T-helper 1 cell treated with Interleukin-12 subunit alpha and Interleukin-12 subunit beta and Interleukin-4 antibody, amounts not matched to agents 30 μg/mL and 1 μg/mL, for 36 hours (primary cell): ENCODE measurements around the gene SLC25A10.

Source experiments
- H3K27ac Mint-ChIP-seq: one replicate; pipeline ENCODE4 v1.8.0; 2021; ENCODE audit warnings: mild to moderate bottlenecking, mixed read lengths
- H3K27me3 Mint-ChIP-seq: one replicate; pipeline ENCODE4 v1.8.0; 2021; ENCODE audit warnings: low read depth, mixed read lengths
- H3K36me3 Mint-ChIP-seq: one replicate; pipeline ENCODE4 v1.8.0; 2021; ENCODE audit warnings: low read depth, mixed read lengths
- H3K4me1 Mint-ChIP-seq: one replicate; pipeline ENCODE4 v1.8.0; 2021; ENCODE audit warnings: low read depth, mixed read lengths
- H3K4me3 Mint-ChIP-seq: one replicate; pipeline ENCODE4 v1.8.0; 2021; ENCODE audit warnings: mild to moderate bottlenecking, moderate library complexity, mixed read lengths
- H3K9me3 Mint-ChIP-seq: one replicate; pipeline ENCODE4 v1.8.0; 2021; ENCODE audit warnings: mixed read lengths

The SLC25A10 gene

DNA sequence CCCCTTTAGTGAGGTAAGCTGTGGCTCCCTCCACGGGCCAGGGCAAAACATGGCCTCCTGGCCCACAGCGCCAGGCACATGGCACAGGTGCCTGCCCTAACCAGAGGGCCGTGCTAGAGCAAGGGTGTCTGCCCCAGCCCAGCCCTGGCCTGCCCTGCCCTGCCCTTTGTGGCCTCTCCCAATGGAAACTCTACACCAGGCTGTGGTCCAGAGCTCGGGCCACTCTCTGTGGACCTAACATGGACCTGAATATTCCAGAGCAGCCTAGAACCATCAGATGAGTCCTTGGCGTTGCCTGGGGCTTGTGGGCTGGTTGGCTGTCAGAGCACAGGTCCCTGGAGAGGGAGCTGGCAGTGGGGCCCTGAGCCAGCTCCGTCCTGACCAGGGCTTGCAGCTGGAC lies 16.9 kb upstream of the SLC25A10 start:
- Mint-ChIP-seq H3K27ac (no peak overlapping the region), H3K9me3 (no peaks in the 10 kb centered on the region), H3K27me3 (no peaks in the 10 kb centered on the region), H3K4me1 (no peaks in the 10 kb centered on the region), H3K4me3 (no peak overlapping the region), H3K36me3 (peaks cover 15% of the 10 kb centered on the region)

DNA sequence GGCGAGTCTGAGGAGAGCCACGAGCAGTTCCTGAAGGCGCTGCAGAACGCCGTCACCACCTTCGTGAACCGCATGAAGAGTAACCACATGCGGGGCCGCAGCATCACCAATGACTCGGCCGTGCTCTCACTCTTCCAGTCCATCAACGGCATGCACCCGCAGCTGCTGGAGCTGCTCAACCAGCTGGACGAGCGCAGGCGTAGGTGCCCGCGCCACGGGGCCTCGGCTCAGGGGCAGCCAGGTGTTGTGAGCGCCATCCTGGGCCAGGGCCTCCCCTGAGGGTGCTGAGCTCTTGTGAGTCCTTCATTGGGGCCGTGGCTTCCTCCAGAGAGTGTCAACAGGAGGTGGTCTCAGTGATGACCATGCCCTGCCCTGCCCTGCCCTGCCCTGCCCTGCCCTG lies 16.3 kb upstream of the SLC25A10 start:
- peaks cover 17% of the 10 kb centered on the region for H3K36me3 Mint-ChIP-seq
- no peak overlapping the region for H3K4me3 Mint-ChIP-seq
- H3K4me1 Mint-ChIP-seq: peaks cover under 1% of the 10 kb centered on the region
- H3K27me3 Mint-ChIP-seq: no peaks in the 10 kb centered on the region
- H3K9me3 Mint-ChIP-seq: no peaks in the 10 kb centered on the region
- H3K27ac Mint-ChIP-seq: no peak overlapping the region

DNA sequence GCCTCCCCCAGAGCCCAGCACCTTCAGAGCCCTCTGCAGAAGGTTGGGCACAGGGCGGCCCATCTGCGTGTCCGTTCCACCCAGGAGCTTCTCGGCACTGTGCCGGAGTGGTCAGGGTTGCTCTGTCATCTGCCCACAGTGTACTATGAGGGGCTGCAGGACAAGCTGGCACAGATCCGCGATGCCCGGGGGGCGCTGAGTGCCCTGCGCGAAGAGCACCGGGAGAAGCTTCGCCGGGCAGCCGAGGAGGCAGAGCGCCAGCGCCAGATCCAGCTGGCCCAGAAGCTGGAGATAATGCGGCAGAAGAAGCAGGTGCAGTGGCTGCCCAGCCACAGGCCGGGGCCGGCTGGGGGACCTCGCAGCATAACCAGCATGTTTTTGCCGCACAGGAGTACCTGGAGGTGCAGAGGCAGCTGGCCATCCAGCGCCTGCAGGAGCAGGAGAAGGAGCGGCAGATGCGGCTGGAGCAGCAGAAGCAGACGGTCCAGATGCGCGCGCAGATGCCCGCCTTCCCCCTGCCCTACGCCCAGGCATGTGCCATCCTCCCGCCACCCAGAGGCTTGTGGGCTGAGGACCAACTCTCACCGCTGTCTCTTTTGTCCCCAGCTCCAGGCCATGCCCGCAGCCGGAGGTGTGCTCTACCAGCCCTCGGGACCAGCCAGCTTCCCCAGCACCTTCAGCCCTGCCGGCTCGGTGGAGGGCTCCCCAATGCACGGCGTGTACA lies 15.7 kb upstream of the SLC25A10 start:
- peaks cover 4% of the 10 kb centered on the region for H3K4me1 Mint-ChIP-seq
- H3K9me3 Mint-ChIP-seq: no peaks in the 10 kb centered on the region
- no peak overlapping the region for H3K27ac Mint-ChIP-seq
- peaks cover 19% of the 10 kb centered on the region for H3K36me3 Mint-ChIP-seq
- H3K27me3 Mint-ChIP-seq: no peaks in the 10 kb centered on the region
- no peak overlapping the region for H3K4me3 Mint-ChIP-seq

DNA sequence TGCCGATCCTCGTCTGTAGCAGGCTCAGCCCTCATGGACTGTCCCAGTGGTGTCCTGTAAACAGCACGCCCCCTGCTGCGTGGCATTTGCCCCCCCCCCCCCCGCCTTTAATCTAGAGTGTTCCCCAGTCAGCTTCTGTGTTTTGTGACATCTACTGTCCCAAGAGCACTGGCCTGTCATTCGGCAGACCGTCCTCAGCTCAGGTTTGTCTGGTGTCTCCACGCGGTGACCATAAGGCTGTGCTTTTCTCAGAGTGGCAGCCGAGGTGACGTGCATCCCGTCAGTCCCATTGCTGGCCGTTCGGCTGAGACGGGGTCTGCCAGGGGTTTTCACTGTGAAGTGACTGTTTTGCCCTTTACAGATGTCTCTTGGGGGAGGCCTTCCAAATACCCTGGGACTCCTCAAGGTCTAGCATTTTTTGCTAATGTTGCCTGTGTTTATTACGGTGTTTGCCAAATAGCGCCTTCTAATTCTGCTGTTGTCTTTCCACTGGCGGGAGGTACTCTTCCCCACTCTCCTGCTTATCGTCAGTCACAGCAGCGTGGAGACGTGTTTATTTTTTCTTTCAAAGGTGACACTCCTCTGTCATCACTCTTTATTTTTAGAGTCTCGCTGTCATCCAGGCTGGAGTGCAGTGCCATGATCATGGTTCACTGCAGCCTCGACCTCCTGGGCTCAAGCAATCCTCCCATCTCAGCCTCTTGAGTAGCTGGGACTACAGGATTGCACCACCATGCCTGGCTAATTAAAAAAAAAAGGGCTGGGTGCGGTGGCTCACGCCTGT lies 14.6 kb upstream of the SLC25A10 start:
- Mint-ChIP-seq H3K9me3 (no peaks in the 10 kb centered on the region), H3K27ac (no peak overlapping the region), H3K27me3 (no peaks in the 10 kb centered on the region), H3K4me3 (no peak overlapping the region), H3K4me1 (peaks cover 7% of the 10 kb centered on the region), H3K36me3 (peaks cover 20% of the 10 kb centered on the region)

DNA sequence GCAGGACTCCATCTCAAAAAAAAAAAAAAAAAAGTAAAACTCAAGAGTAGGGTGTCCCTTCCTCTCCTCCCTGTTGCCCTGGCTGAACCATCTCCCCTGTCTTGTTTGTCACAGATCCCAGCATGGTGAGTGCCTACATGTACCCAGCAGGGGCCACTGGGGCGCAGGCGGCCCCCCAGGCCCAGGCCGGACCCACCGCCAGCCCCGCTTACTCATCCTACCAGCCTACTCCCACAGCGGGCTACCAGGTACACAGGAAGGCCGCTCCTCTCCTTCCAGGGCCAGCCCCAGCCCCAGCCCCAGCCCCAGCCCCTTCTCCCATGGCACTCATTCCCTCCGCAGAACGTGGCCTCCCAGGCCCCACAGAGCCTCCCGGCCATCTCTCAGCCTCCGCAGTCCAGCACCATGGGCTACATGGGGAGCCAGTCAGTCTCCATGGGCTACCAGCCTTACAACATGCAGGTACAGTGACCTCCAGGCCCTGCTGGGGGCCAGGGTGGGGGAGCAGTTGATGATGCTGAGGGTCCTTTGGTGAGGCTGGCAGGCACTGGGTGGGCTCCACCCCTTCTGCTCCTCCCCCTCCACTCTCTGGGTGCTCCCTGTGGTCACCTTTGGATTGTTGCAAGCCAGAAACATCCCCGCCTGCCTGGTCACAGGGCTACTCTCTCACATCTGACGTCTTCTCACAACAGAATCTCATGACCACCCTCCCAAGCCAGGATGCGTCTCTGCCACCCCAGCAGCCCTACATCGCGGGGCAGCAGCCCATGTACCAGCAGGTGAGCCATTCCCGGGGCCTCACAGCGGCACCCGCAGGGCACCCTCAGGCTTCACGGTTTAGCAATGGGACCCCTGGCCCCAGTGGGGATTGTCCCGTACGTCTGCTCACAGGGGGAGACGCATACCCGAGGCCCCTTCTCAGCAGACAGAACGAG lies 11.5 kb upstream of the SLC25A10 start:
- peaks cover 32% of the 10 kb centered on the region for H3K36me3 Mint-ChIP-seq
- peaks cover 12% of the 10 kb centered on the region for H3K4me1 Mint-ChIP-seq

DNA sequence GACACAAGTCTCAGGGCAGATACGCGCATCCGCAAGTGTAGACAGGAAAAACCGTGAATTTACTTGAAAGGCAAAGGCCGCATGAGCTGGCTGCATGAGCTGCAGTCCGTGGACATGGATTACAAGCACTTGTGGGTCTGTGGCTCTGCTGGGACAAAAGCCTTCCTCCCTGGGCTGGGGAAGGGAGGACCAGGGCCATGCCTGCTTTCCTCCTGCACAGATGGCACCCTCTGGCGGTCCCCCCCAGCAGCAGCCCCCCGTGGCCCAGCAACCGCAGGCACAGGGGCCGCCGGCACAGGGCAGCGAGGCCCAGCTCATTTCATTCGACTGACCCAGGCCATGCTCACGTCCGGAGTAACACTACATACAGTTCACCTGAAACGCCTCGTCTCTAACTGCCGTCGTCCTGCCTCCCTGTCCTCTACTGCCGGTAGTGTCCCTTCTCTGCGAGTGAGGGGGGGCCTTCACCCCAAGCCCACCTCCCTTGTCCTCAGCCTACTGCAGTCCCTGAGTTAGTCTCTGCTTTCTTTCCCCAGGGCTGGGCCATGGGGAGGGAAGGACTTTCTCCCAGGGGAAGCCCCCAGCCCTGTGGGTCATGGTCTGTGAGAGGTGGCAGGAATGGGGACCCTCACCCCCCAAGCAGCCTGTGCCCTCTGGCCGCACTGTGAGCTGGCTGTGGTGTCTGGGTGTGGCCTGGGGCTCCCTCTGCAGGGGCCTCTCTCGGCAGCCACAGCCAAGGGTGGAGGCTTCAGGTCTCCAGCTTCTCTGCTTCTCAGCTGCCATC lies 10.6 kb upstream of the SLC25A10 start:
- H3K4me3 Mint-ChIP-seq: peak overlapping the region; percentile 90
- H3K9me3 Mint-ChIP-seq: no peaks in the 10 kb centered on the region
- peaks cover 39% of the 10 kb centered on the region for H3K36me3 Mint-ChIP-seq

More for the DNA sequence above, 11.5 kb upstream of the SLC25A10 start:
- H3K4me3 Mint-ChIP-seq: peak overlapping the region; percentile 90
- H3K9me3 Mint-ChIP-seq: no peaks in the 10 kb centered on the region
- no peaks in the 10 kb centered on the region for H3K27me3 Mint-ChIP-seq
- no peak overlapping the region for H3K27ac Mint-ChIP-seq

DNA sequence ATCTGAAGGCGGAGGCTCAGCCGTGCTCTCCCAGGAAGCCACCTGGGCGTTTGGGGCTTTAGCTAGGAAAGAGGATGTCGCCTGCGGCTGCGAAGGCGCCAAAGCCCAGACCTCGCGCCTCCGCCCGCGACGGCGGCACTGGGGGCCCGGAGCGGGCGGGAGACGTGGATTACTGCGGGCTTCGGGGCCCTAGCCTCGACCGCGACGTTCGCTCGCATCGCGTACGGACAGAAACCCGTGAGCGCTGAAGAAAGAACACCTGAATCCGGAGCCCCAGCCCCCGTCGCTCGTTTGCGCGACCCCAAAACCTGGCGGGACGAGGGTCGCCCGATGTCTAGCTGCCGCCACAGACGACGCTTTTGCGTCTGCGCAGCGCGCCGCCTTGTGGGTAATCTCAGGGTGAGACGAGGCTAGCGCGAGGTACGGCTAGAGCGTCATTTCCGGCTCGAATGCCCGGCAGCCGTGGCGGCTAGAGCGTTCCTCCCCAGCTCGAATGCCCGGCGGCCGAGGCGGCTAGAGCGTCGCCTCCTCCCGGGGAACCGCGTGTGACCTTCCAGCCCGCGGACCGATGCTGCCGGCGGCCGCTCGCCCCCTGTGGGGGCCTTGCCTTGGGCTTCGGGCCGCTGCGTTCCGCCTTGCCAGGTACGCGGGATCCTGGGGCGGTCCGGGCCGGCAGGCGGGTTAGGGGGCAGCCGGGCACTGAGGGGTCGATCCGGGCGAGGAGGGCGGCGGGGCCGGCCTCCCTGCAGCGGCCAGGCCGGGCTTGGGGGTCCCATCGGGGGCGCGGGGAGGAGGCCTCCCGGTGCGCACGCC lies 8.9 kb upstream of the SLC25A10 start, which contains the start of gene MRPL12:
TSS of gene MRPL12 (plus strand) at position 434 of the 813 bp plus-strand sequence. CDS start at position 569, 135 bp downstream.
- H3K27ac Mint-ChIP-seq: peak within 1 kb of the TSS; percentile 89
- no peaks in the 10 kb centered on the region for H3K27me3 Mint-ChIP-seq
- H3K4me1 Mint-ChIP-seq: peaks cover 12% of the 10 kb centered on the region
- peaks cover 37% of the 10 kb centered on the region for H3K36me3 Mint-ChIP-seq
- no peaks in the 10 kb centered on the region for H3K9me3 Mint-ChIP-seq
- H3K4me3 Mint-ChIP-seq: peak within 1 kb of the TSS; percentile 90

More for the DNA sequence above, 10.6 kb upstream of the SLC25A10 start:
- Mint-ChIP-seq H3K4me1 (peaks cover 12% of the 10 kb centered on the region), H3K27ac (no peak overlapping the region), H3K27me3 (no peaks in the 10 kb centered on the region)

DNA sequence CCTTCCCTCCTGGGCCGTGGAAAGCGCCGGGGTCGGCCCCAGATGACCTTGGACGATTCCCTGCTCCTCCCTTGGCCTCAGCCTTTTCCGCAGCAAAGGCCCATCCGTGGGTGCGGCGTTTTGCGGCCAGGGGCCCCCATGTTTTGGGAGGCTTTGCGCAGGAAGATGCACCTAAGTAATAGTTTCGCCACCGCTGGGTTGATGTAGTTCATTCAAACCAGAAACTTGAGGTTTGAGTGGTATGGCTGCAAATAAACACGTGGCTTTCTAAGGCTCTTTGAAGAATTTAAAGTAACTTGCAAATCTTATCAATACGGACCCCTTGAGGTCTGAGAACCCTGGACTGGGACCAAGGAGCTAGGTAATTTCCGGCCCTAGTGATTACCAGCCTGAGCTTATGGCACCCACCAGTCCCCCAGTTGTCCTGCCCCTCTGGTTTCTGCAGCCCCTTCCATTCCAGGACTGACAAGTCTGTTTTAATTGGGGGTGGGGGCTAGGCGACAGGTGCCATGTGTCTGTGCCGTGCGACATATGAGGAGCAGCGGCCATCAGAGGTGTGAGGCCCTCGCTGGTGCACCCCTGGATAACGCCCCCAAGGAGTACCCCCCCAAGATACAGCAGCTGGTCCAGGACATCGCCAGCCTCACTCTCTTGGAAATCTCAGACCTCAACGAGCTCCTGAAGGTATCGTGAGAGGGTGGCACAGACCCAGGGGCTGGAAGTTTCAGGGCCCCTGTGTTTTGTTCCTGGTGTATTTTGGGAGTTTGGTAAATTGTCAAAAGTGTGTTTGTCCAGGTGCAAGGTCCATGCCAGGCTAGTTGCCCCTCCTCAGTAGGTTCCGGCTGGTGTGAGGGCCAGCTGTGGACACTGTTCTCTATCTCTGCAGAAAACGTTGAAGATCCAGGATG lies 8.1 kb upstream of the SLC25A10 start:
- no peaks in the 10 kb centered on the region for H3K9me3 Mint-ChIP-seq
- H3K4me3 Mint-ChIP-seq: peak overlapping the region; percentile 77
- peaks cover 12% of the 10 kb centered on the region for H3K4me1 Mint-ChIP-seq
- peaks cover 34% of the 10 kb centered on the region for H3K36me3 Mint-ChIP-seq
- H3K27ac Mint-ChIP-seq: peak overlapping the region; percentile 67
- no peaks in the 10 kb centered on the region for H3K27me3 Mint-ChIP-seq

DNA sequence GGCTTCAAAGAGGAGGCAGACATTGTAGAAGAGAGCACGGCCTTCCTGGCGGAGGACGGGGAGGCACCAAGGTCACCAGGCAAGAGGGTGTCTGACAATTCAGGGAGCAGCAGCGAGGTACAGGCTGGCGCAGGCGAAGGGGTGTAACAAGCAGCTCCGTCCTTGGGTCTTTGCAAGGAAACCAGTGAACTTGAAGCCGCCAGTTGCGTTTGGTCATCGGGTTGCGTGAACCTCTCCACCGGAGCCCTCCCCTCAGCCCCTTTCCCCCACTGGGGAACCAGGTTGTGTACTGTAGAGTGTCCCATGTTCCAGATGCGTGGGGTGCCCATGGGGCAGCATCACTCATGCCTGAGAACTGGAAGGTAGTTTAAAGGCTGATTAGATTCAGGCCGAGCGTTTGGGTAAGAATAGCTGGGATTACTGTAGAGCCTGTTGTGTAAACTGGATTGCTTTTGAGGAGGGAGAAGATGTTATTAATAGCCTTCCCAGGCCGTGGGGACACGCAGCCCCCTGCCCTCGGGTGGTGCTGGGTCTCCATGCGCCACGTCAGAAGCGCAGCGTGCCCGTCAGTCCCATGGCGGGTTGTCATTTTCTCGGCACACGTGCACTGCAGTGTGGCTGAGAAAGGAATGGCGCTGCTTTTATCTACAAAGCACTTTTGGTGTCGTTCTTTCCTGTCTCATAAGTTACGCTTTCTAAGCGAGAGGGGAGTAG lies 6.4 kb upstream of the SLC25A10 start:
- peaks cover 14% of the 10 kb centered on the region for H3K4me1 Mint-ChIP-seq

DNA sequence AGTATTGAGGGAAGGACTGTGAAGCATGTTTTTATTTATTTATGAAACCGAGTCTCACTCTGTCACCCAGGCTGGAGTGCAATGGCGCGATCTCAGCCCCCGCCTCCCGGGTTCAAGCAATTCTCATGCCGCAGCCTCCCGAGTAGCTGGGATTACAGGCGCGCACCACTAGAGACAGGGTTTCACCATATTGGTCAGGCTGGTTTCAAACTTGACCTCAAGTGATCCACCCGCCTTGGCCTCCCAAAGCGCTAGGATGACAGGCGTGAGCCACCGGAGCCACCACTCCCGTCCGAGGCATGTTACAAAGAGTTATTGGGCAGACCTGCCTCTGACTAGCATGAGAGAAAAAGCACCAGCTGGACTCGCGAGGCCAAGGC lies 5.9 kb upstream of the SLC25A10 start:
- Mint-ChIP-seq H3K36me3 (peaks cover 28% of the 10 kb centered on the region), H3K4me3 (no peak overlapping the region), H3K27me3 (no peaks in the 10 kb centered on the region)

More for the DNA sequence above, 6.4 kb upstream of the SLC25A10 start:
- H3K4me3 Mint-ChIP-seq: no peak overlapping the region
- H3K27me3 Mint-ChIP-seq: no peaks in the 10 kb centered on the region
- peaks cover 31% of the 10 kb centered on the region for H3K36me3 Mint-ChIP-seq
- no peak overlapping the region for H3K27ac Mint-ChIP-seq
- H3K9me3 Mint-ChIP-seq: no peaks in the 10 kb centered on the region

DNA sequence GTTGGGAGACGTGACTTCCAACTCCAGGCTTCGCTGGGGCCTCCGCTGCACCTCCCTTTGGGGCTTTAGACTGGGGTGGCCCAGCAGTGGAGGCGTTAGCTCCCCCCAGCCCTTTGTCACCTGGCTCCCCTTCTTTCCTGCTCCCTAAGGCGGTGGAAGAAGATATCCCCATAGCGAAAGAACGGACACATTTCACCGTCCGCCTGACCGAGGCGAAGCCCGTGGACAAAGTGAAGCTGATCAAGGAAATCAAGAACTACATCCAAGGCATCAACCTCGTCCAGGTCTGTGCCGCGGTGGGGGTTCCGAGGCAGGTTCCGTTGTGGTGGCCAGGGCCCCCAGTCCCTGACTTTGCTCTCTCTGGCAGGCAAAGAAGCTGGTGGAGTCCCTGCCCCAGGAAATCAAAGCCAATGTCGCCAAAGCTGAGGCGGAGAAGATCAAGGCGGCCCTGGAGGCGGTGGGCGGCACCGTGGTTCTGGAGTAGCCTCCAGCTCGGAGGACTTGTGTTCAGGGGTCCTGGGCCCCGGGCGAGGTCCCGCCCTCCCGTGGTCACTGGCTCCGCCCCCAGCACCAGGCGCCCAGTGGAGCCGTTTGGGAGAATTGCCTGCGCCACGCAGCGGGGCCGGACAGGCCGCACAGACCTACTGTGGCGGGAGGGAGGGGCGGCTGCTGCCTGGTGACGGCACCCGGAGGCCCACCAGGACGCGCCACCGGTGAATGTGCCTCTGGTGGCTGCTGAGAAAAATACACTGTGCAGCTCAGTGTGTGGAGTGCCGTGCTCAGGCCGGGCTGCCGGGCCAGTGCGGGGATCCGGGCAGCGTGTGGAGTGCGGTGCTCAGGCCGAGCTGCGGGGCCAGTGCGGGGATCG lies 5.1 kb upstream of the SLC25A10 start:
- no peak overlapping the region for H3K27ac Mint-ChIP-seq
- no peak overlapping the region for H3K4me3 Mint-ChIP-seq
- peaks cover 24% of the 10 kb centered on the region for H3K36me3 Mint-ChIP-seq

More for the DNA sequence above, 5.9 kb upstream of the SLC25A10 start:
- Mint-ChIP-seq H3K9me3 (no peaks in the 10 kb centered on the region), H3K27ac (no peak overlapping the region), H3K4me1 (peaks cover 13% of the 10 kb centered on the region)

More for the DNA sequence above, 5.1 kb upstream of the SLC25A10 start:
- no peaks in the 10 kb centered on the region for H3K9me3 Mint-ChIP-seq
- no peaks in the 10 kb centered on the region for H3K27me3 Mint-ChIP-seq
- H3K4me1 Mint-ChIP-seq: peaks cover 11% of the 10 kb centered on the region
